Stimulated activated CD8-positive, alpha-beta memory T cell treated with anti-CD3 and anti-CD28 coated beads, Interleukin-2, amount 100 ng/mL, for 48 hours (primary cell): ENCODE results near the gene ASXL3.

Experiments
- DNase-seq, 2 donors: peaks; one replicate each; pipeline ENCODE4 v3.0.0-alpha.2; 2020; ENCODE audit warnings: low read depth in 2 of 2

ASXL3 gene

GRCh38 chr18:33717339-33717738 is 139.3 kb downstream of the ASXL3 start:
- DNase-seq = no peak

GRCh38 chr18:33720133-33720532 is 142.1 kb downstream of the ASXL3 start:
- DNase-seq = no peak

- DNase-seq = no peak
These were observed 151.5 kb downstream of the ASXL3 start for GRCh38 chr18:33729556-33729955.

GRCh38 chr18:33733376-33733775 is 155.4 kb downstream of the ASXL3 start:
- DNase-seq = no peak

GRCh38 chr18:33735428-33735827 is 157.4 kb downstream of the ASXL3 start:
- DNase-seq = no peak

GRCh38 chr18:33741760-33742159 is 163.7 kb downstream of the ASXL3 start:
- no peak for DNase-seq

- DNase-seq = no peak
These were observed 166.1 kb downstream of the ASXL3 start for GRCh38 chr18:33744032-33744697.

GRCh38 chr18:33745151-33745795 is 167.3 kb downstream of the ASXL3 start:
- DNase-seq = no peak

GRCh38 chr18:33745871-33746545 is 168.0 kb downstream of the ASXL3 start:
- DNase-seq = no peak

- DNase-seq = no peak
These were observed 171.8 kb downstream of the ASXL3 start for GRCh38 chr18:33749834-33750233.

GRCh38 chr18:33750366-33750765 is 172.3 kb downstream of the ASXL3 start:
- DNase-seq = no peak

GRCh38 chr18:33751613-33752221 is 173.7 kb downstream of the ASXL3 start:
- DNase-seq = no peak

GRCh38 chr18:33755391-33755790 is 177.4 kb downstream of the ASXL3 start:
- no peak for DNase-seq

GRCh38 chr18:33755931-33756560 is 178.0 kb downstream of the ASXL3 start:
- no peak for DNase-seq

GRCh38 chr18:33757037-33757436 is 179.0 kb downstream of the ASXL3 start:
- DNase-seq = no peak

- DNase-seq = no peak
These were observed 183.3 kb downstream of the ASXL3 start for GRCh38 chr18:33761363-33761762.

GRCh38 chr18:33781429-33781828 is 203.4 kb downstream of the ASXL3 start:
- no peak for DNase-seq
